Measurements from ENCODE around the gene ABTB2. TPM values are rescaled to one million over a fixed set of nuclear protein-coding genes. Genes with fewer than 3 reads are reported as not detected.

Gene ABTB2
- total RNA-seq, 1 experiment from 2014 or later = 3.1 TPM

DNA sequence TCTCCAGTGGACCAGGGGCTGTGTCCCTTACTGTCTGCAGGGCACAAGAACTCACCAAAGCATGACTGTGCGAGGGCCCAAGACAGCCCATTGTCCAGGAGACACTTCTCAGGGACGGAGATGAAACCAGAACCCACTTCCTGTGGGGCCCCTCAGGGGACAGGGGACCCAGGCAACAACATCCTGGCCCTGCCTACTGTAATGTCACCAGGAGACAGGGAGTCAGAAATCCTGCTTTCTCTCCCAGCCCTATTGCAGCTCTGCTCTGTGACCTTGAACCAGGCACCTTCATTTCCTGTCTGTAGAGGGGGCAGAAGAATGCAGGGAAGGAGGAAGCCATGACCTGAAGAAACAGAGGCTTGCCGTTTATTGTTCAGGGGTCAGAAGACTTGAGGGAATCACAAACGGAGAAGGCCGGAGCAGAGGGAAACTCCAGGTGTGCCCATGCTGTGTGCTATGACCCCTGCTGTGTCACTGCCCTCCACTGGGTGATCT, 154.4 kb downstream of the ABTB2 start:
- Mint-ChIP-seq H3K27ac (ENCODE audit: low read depth, unreplicated experiment) (no peak overlapping the region), H3K9me3 (ENCODE audit: unreplicated experiment) (no peaks in the 10 kb centered on the region), H3K4me3 (ENCODE audit: unreplicated experiment) (no peak overlapping the region), H3K36me3 (ENCODE audit: insufficient read depth, unreplicated experiment) (no peaks in the 10 kb centered on the region), H3K27me3 (ENCODE audit: insufficient read depth, unreplicated experiment) (no peaks in the 10 kb centered on the region), H3K4me1 (ENCODE audit: insufficient read depth, unreplicated experiment) (peaks cover 10% of the 10 kb centered on the region)
- intact Hi-C loops (cut with micrococcal nuclease) = no loop called here
- ChIA-PET CTCF (interaction anchor here (0.6 to 1.3 kb wide), 2 partner anchors 12 to 265 kb away, joined by 3 to 4 read pairs; no protein-coding TSS in a partner anchor), POLR2A (no interaction called here)
- BruUV-seq (replicated peaks) = no TSS peak
- no peak for DNase-seq (ENCODE audit: unreplicated experiment)
- TF ChIP-seq, protein P1, sequence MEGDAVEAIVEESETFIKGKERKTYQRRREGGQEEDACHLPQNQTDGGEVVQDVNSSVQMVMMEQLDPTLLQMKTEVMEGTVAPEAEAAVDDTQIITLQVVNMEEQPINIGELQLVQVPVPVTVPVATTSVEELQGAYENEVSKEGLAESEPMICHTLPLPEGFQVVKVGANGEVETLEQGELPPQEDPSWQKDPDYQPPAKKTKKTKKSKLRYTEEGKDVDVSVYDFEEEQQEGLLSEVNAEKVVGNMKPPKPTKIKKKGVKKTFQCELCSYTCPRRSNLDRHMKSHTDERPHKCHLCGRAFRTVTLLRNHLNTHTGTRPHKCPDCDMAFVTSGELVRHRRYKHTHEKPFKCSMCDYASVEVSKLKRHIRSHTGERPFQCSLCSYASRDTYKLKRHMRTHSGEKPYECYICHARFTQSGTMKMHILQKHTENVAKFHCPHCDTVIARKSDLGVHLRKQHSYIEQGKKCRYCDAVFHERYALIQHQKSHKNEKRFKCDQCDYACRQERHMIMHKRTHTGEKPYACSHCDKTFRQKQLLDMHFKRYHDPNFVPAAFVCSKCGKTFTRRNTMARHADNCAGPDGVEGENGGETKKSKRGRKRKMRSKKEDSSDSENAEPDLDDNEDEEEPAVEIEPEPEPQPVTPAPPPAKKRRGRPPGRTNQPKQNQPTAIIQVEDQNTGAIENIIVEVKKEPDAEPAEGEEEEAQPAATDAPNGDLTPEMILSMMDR (IDR thresholded peaks at IDR 0.05; ENCODE audit: unreplicated experiment) = no peak

DNA sequence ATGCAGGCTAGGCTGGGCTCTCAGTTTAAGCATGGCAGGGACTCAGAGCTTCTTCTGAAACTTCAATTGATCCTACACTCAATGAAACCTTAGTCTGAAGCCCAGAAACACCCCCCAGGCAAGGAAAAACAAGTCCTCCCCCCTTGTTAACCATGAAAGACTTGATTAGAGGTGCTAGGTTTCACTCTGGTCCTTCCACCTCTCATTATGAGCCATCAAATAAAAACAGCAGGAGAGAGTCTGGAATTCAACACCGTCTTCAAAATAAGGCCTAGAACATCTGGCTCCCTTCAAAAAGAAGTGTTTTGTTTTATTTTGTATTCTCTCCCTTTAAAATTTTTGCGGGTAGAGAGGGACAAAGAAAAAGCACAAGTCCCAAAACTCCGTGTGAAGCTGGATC, 156.7 kb downstream of the ABTB2 start:
- no TSS peak for BruUV-seq (replicated peaks)
- CTCF ChIA-PET = interaction anchor here (0.5 to 1.2 kb wide), 4 partner anchors 25 to 718 kb away, joined by 3 to 6 read pairs (median 3); no protein-coding TSS in a partner anchor
- no peak overlapping the region for H3K27ac Mint-ChIP-seq (ENCODE audit: low read depth, unreplicated experiment)
- POLR2A ChIA-PET = no interaction called here
- no peaks in the 10 kb centered on the region for H3K9me3 Mint-ChIP-seq (ENCODE audit: unreplicated experiment)
- H3K4me1 Mint-ChIP-seq (ENCODE audit: insufficient read depth, unreplicated experiment) = peaks cover 7% of the 10 kb centered on the region
- no peak overlapping the region for H3K4me3 Mint-ChIP-seq (ENCODE audit: unreplicated experiment)
- intact Hi-C loops (cut with micrococcal nuclease) = no loop called here
- H3K27me3 Mint-ChIP-seq (ENCODE audit: insufficient read depth, unreplicated experiment) = no peaks in the 10 kb centered on the region
- no peak for DNase-seq (ENCODE audit: unreplicated experiment)
- H3K36me3 Mint-ChIP-seq (ENCODE audit: insufficient read depth, unreplicated experiment) = peaks cover 5% of the 10 kb centered on the region
- TF ChIP-seq, protein P1 (IDR thresholded peaks at IDR 0.05; ENCODE audit: unreplicated experiment) = no peak

DNA sequence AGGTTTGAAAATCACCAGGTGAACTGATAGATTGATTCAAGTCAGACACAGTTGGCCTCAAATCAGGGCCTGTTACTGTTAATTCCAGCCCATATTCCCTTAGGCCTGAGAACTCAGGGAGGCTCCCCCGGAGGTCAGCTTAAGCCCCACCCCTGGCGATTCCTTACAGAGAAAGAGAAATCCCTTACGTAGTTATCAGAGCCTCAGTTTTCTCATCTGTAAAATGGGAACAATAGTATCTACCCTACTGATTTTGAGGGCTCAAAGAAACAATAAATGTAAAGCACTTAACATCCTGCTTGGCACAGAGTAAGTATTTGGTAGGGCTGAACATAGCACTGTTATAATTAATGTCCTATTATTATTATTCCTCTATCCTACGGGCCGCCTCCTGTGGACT, 158.3 kb downstream of the ABTB2 start:
- DNase-seq (ENCODE audit: unreplicated experiment) = no peak
- Mint-ChIP-seq H3K27ac (ENCODE audit: low read depth, unreplicated experiment) (no peak overlapping the region), H3K9me3 (ENCODE audit: unreplicated experiment) (no peaks in the 10 kb centered on the region), H3K4me3 (ENCODE audit: unreplicated experiment) (no peak overlapping the region), H3K4me1 (ENCODE audit: insufficient read depth, unreplicated experiment) (peaks cover 4% of the 10 kb centered on the region), H3K36me3 (ENCODE audit: insufficient read depth, unreplicated experiment) (peaks cover 5% of the 10 kb centered on the region), H3K27me3 (ENCODE audit: insufficient read depth, unreplicated experiment) (no peaks in the 10 kb centered on the region)
- POLR2A ChIA-PET = no interaction called here
- TF ChIP-seq, protein P1 (IDR thresholded peaks at IDR 0.05; ENCODE audit: unreplicated experiment) = no peak
- no TSS peak for BruUV-seq (replicated peaks)
- intact Hi-C loops (cut with micrococcal nuclease) = no loop called here
- CTCF ChIA-PET = interaction anchor here (0.9 kb wide), 1 partner anchor 159 kb away, joined by 3 read pairs; no protein-coding TSS in a partner anchor

DNA sequence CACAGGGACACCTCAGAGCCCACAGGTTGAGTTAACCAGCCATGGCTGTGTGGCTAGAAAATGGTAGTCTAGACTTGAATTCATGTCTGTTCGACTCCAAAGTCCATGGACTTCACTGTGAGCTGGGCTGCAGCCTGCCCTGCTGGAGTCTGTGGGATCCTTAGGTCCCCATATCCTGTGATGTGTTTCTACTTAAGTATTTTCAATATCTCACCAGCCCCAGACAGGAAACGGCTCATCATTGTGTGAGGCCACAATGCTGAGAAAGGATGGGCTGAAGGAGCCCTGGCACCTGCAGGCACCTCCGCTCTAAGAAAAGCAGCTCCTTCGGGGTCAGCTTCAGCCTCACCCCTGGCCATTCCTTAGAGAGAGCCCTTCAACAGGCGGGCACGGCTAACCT, 159.3 kb downstream of the ABTB2 start:
- no peaks in the 10 kb centered on the region for H3K27me3 Mint-ChIP-seq (ENCODE audit: insufficient read depth, unreplicated experiment)
- no peak overlapping the region for H3K4me3 Mint-ChIP-seq (ENCODE audit: unreplicated experiment)
- TF ChIP-seq, protein P1 (IDR thresholded peaks at IDR 0.05; ENCODE audit: unreplicated experiment) = no peak
- ChIA-PET CTCF (no interaction called here), POLR2A (no interaction called here)
- peaks cover 5% of the 10 kb centered on the region for H3K36me3 Mint-ChIP-seq (ENCODE audit: insufficient read depth, unreplicated experiment)
- DNase-seq (ENCODE audit: unreplicated experiment) = no peak
- no peaks in the 10 kb centered on the region for H3K9me3 Mint-ChIP-seq (ENCODE audit: unreplicated experiment)
- no peak overlapping the region for H3K27ac Mint-ChIP-seq (ENCODE audit: low read depth, unreplicated experiment)
- intact Hi-C loops (cut with micrococcal nuclease) = no loop called here
- no TSS peak for BruUV-seq (replicated peaks)
- H3K4me1 Mint-ChIP-seq (ENCODE audit: insufficient read depth, unreplicated experiment) = no peaks in the 10 kb centered on the region

Measured in MCF 10A (cell line).